Neural progenitor cell (in vitro differentiated cells): Measurements from ENCODE around the gene P4HA3.

Experiments used
- EZH2phosphoT487 ChIP-seq: fragments of 200-600 bp; sonication (generic); IDR thresholded peaks from 2 replicates; pipeline ENCODE4 v1.6.1; 2017; ENCODE audit warnings: antibody characterized with exemption
- TF ChIP-seq, protein P1 (sequence below): fragments of 200-600 bp; sonication (generic); IDR thresholded peaks from 2 replicates; pipeline ENCODE4 v1.5.1; 2017; ENCODE audit warnings: antibody characterized with exemption, mild to moderate bottlenecking

DNA sequence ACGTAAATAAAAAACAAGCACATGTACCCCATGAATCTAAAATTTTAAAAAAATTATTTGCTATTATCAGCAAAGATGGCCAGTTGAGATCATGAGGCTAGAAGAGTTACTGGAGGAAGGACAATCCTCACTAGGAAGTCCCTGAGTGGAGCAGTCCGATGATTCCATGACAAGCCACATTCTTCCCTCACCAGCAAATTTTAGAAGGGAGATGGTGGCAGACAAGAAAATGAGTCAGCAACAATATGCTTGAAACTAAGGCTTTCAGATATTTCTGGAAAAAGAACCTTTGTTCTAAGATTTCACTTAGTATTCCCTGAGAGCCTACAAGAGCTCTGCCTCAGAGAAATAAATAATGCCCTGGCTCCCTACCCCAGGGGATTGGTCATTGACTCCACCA lies 34.9 kb downstream of the P4HA3 start:
- TF ChIP-seq, protein P1, sequence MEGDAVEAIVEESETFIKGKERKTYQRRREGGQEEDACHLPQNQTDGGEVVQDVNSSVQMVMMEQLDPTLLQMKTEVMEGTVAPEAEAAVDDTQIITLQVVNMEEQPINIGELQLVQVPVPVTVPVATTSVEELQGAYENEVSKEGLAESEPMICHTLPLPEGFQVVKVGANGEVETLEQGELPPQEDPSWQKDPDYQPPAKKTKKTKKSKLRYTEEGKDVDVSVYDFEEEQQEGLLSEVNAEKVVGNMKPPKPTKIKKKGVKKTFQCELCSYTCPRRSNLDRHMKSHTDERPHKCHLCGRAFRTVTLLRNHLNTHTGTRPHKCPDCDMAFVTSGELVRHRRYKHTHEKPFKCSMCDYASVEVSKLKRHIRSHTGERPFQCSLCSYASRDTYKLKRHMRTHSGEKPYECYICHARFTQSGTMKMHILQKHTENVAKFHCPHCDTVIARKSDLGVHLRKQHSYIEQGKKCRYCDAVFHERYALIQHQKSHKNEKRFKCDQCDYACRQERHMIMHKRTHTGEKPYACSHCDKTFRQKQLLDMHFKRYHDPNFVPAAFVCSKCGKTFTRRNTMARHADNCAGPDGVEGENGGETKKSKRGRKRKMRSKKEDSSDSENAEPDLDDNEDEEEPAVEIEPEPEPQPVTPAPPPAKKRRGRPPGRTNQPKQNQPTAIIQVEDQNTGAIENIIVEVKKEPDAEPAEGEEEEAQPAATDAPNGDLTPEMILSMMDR, result no peak
- no peak for TF ChIP-seq EZH2phosphoT487
